Measurements from ENCODE around the gene GEMIN7.

GRCh38 chr19:45070861-45071544 is 8.1 kb upstream of the GEMIN7 start:
- TF ChIP-seq, protein P1, sequence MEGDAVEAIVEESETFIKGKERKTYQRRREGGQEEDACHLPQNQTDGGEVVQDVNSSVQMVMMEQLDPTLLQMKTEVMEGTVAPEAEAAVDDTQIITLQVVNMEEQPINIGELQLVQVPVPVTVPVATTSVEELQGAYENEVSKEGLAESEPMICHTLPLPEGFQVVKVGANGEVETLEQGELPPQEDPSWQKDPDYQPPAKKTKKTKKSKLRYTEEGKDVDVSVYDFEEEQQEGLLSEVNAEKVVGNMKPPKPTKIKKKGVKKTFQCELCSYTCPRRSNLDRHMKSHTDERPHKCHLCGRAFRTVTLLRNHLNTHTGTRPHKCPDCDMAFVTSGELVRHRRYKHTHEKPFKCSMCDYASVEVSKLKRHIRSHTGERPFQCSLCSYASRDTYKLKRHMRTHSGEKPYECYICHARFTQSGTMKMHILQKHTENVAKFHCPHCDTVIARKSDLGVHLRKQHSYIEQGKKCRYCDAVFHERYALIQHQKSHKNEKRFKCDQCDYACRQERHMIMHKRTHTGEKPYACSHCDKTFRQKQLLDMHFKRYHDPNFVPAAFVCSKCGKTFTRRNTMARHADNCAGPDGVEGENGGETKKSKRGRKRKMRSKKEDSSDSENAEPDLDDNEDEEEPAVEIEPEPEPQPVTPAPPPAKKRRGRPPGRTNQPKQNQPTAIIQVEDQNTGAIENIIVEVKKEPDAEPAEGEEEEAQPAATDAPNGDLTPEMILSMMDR (conservative IDR thresholded peaks at IDR 0.05; ENCODE audit: low read depth, low read length): no peak
- TF ChIP-seq MAFK (IDR thresholded peaks at IDR 0.05; ENCODE audit: low read depth, low read length) (no peak), BHLHE40 (IDR thresholded peaks at IDR 0.05; ENCODE audit: low read depth, low read length) (no peak), NFE2L2 (IDR thresholded peaks at IDR 0.05; ENCODE audit: low read depth, low read length) (no peak), ELK1 (IDR thresholded peaks at IDR 0.05; ENCODE audit: borderline replicate concordance, low read depth, low read length) (no peak), POLR2A (IDR thresholded peaks at IDR 0.05; ENCODE audit: low read depth, low read length) (no peak), CEBPB (IDR thresholded peaks at IDR 0.05; ENCODE audit: low read depth, low read length) (no peak), RAD21 (IDR thresholded peaks at IDR 0.05; ENCODE audit: low read length) (no peak), MXI1 (IDR thresholded peaks at IDR 0.05; ENCODE audit: borderline replicate concordance, low read depth, low read length) (no peak), SMC3 (IDR thresholded peaks at IDR 0.05; ENCODE audit: low read depth, low read length) (no peak), USF2 (IDR thresholded peaks at IDR 0.05; ENCODE audit: low read depth, low read length) (no peak), CHD1 (IDR thresholded peaks at IDR 0.05; ENCODE audit: low read depth, low read length) (no peak)
